ENCODE results near the gene EVC2. TPM values are rescaled to one million over a fixed set of nuclear protein-coding genes. Genes with fewer than 3 reads are reported as not detected.

Gene EVC2
- total RNA-seq, 1 experiment from 2014 or later: 7.8 TPM

GRCh38 chr4:5700459-5700858, 7.9 kb downstream of the EVC2 start:
- no peak overlapping the region for H4K5ac ChIP-seq (ENCODE audit: insufficient read length, low read depth, low read length)
- H2BK20ac ChIP-seq (ENCODE audit: low read depth, low read length, poor library complexity, severe bottlenecking): no peak overlapping the region
- no peaks in the 10 kb centered on the region for H3K4me1 ChIP-seq (ENCODE audit: insufficient read depth, low read length)
- H2AFZ ChIP-seq (ENCODE audit: low read length): no peak overlapping the region
- WGBS (ENCODE audit: extremely low coverage, insufficient read length, low lambda C conversion rate): no CpG with 5 or more reads among the region's 5 CpGs
- peaks cover 12 to 17% of the 10 kb centered on the region in 2 experiments for H3K9me3 Mint-ChIP-seq
- H3K9ac ChIP-seq (ENCODE audit: extremely low read depth, insufficient read length, low read length): no peak overlapping the region
- H3K4me1 Mint-ChIP-seq: no peaks in the 10 kb centered on the region
- H3K27ac Mint-ChIP-seq: no peak overlapping the region
- no peak overlapping the region for H3K14ac ChIP-seq (ENCODE audit: insufficient read depth, low read length)
- H4K20me1 ChIP-seq (ENCODE audit: control insufficient read depth, insufficient read depth, insufficient read length): no peaks in the 10 kb centered on the region
- H3K36me3 Mint-ChIP-seq (ENCODE audit: insufficient read depth in 1 of 3, low read depth in 3 of 3): peaks cover 14 to 39% (median 21%) of the 10 kb centered on the region in 3 experiments
- peaks cover 10% of the 10 kb centered on the region for H3K9me3 ChIP-seq (ENCODE audit: control insufficient read depth, low read depth, low read length)
- H3K27me3 ChIP-seq (ENCODE audit: insufficient read depth, low read length): no peaks in the 10 kb centered on the region
- no peak overlapping the region for H3K4me2 ChIP-seq (ENCODE audit: insufficient read depth, insufficient read length, low read length)
- H3K4me3 Mint-ChIP-seq: no peak overlapping the region; a peak in 1 of 5 replicates
- H3K27me3 Mint-ChIP-seq (ENCODE audit: low read depth): peaks cover 4% of the 10 kb centered on the region
- H3K27ac ChIP-seq (ENCODE audit: insufficient read length, low read depth, low read length): no peak overlapping the region
- no peak overlapping the region for H2AK5ac ChIP-seq (ENCODE audit: insufficient read length, low read length)
- H3K23me2 ChIP-seq (ENCODE audit: insufficient read length, low read depth, low read length, poor library complexity, severe bottlenecking): no peaks in the 10 kb centered on the region
- H2BK12ac ChIP-seq (ENCODE audit: insufficient read length, low read depth, low read length): no peak overlapping the region
- no peak overlapping the region for H2BK120ac ChIP-seq (ENCODE audit: low read depth, low read length, poor library complexity, severe bottlenecking)
- no peak for TF ChIP-seq CTCF (conservative IDR thresholded peaks at IDR 0.05)
- H3T11ph ChIP-seq (ENCODE audit: low read length): no peak overlapping the region
- no peak for DNase-seq
- no peak overlapping the region for H2BK5ac ChIP-seq (ENCODE audit: insufficient read length, low read length)
- H3K4ac ChIP-seq (ENCODE audit: low read depth, low read length): no peak overlapping the region
- H4K8ac ChIP-seq (replicated peaks; ENCODE audit: insufficient read length, low read depth, low read length): no peak overlapping the region
- no peak overlapping the region for H3K18ac ChIP-seq (ENCODE audit: insufficient read length, low read depth, low read length)
- no peak overlapping the region for H3K56ac ChIP-seq (ENCODE audit: insufficient read length, low read depth, low read length)
- no peaks in the 10 kb centered on the region for H3K79me1 ChIP-seq (ENCODE audit: insufficient read depth, low read depth, low read length, poor library complexity, severe bottlenecking)
- no peaks in the 10 kb centered on the region for H3K79me2 ChIP-seq (ENCODE audit: insufficient read depth, low read length)
- no peak overlapping the region for H4K91ac ChIP-seq (ENCODE audit: insufficient read length, low read depth, low read length)
- H3K23ac ChIP-seq (ENCODE audit: insufficient read length, low read depth, low read length): no peak overlapping the region
- no peak overlapping the region for H2BK15ac ChIP-seq (ENCODE audit: low read depth, low read length)
